GM18502 (cell line): Measurements from ENCODE around the gene EXOC4.

ENCODE experiments used
- ATAC-seq: cut with Tn5 transposase; IDR thresholded peaks from one replicate; pipeline ENCODE4 v1.9.1; 2021; ENCODE audit warnings: mild to moderate bottlenecking; ENCODE audit not compliant: unreplicated experiment, poor library complexity

Gene EXOC4

DNA sequence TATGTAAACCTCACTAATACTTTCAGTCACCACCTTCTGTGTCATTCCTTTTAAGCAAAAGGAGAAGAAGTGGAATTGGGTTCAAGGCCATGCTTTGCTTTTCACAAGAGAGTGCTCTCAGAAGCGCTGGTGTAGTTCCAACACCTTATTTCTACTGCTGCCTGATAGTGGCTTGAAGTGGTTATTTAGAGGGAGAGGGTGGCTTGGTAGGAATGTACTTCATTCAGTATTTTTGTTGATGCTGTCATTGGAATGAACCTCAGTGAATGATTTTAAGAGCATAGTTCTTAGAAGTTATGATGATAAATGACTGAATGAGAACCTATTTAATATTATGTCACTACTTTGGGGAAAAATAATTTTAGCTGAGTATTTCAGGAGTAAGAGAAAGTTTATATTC is 396.7 kb downstream of the EXOC4 start:
- ATAC-seq: no peak

DNA sequence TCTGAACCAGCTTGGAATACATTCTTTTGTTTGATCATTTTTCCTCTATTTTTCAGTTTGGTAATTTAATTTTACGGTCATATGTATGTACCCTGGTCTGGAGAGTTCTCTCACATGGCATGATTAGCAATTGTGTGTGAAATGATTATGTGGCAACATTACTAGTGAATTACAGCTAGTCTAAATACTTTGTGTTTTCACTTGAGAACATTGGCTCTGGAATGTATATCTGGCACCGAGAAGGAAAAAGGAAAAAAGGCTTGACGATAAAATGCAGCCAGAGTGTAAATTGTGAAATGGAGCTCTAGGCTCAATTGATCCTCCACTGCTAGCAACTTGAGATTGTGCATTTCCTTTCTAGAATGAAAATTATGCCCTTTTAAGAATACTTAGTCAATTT is 397.2 kb downstream of the EXOC4 start:
- ATAC-seq: no peak

DNA sequence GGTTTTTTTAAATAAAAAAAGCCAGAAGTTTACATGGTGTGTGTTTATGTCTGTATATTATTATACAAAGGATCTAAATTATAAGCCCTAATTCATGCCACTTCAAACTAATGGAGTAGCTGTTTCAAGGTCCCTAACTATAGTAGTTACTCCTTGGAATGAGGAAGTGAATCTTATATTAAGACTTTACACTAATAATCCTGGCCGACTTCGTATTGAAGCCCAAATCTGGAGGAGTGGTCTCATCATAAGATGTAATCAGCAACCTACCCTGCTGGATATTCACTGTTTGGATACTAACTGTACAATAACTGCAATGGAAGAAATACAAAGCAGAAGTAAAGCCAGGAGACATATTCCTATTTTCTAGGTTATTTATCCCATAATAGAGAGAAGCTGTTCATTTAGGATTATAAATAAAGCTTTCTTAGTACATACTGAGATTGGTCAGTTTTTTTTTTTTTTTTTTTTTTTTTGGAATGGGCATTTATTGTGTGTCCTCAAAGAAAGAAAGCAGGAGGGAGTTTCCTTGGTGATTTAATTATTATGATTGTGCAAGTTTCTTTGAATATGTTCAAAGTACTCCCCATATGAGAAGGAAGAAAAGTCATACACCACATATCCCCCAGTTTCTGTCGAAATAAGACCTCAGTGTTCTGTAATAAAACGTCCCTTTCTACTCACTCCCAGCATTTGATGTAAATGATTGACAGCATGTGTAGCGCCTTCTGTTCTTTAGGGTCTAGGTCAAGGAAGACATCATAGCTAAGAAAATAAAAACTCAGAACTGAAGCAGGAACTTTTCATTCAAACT is 397.8 kb downstream of the EXOC4 start:
- no peak for ATAC-seq

DNA sequence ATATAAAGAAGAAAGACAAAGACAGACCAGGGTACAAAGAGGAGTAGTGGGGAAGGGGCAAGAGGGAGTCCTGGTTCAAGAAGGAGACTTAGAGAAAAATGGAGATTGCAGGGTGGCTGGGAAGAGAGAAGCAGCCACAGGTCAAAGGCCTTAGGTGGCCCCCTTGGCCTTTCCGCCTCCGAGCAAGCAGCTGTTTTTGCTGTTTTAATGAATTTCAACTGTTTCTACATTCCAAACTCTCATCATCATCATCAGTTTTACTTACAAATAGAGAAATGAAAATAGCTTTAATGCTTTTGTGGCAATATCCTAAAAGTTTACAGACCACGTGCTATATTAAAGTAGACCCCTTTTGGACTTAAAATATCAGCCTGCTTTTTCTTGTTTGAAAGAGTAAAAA is 399.7 kb downstream of the EXOC4 start:
- no peak for ATAC-seq

DNA sequence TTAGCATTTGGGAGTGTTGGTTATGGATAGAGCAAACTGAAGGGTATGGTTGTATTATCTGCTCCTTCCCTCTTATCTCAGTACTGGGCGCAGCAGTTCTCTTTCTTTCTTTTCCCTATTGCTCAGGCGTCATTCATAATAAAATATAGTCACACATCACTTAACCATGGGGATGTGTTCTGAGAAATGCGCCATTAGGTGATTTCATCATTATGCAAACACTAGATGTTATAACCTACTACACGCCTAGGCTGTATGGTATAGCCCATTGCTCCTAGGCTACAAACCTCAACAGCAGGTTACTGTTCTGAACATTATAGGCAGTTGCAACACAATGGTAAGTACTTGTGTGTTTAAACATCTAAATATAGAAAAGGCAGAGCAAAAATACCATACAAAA is 401.7 kb downstream of the EXOC4 start:
- no peak for ATAC-seq

DNA sequence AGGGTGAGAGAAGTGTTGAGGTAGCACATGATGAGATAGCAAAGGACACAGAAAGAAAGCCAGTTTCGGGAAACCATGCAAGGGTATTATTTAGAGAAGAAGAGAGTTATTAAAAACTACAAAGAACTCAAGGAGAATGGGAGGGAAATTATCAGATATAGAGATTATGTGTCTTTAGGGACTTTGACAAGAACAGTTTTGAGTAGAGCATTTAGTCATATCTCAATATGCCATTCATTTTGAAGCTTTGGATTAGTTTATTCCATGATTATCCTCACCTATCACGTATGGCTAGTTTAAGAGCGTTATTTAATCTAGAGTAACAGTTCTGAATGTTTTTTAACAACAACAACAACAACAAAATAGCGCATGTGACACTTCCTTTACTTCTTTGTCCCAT is 409.4 kb downstream of the EXOC4 start:
- no peak for ATAC-seq

DNA sequence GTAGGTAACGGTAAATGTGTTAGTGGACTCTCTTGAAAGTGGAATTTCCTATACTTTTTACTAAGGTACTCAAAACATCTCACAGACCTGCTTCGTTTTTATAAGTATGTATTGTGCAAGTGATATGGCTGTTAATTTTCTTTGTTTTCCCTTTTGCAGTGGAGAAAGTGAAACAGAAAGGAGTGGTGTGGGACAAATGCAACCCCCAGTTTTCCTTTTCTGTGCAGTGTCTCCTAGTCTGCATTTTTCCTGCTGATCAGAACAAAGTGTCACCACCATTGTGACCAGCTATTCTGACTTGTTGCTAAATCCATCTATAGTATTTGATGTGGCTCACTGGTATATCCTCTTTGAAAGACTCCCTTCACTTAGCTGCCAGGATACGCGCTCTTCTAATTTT is 410.0 kb downstream of the EXOC4 start:
- ATAC-seq: no peak

DNA sequence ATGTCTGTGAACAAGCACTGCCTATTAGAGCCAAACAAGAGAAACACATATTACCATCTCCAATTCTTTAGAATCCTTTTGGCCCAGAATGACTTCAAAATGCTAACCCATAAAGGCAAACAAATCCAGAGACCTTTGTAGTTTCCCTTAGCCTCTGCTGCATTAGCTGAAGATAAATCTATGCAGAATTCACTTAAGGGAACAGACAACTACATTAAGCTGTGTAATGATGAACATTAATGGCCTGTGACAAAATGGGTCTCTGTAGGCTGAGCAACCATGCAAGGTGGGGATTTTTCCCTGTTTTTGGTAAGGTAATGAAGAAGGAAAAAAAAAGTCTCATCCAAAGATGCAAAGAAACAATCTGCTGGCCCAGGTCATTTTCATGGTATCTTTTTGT is 411.6 kb downstream of the EXOC4 start:
- no peak for ATAC-seq

DNA sequence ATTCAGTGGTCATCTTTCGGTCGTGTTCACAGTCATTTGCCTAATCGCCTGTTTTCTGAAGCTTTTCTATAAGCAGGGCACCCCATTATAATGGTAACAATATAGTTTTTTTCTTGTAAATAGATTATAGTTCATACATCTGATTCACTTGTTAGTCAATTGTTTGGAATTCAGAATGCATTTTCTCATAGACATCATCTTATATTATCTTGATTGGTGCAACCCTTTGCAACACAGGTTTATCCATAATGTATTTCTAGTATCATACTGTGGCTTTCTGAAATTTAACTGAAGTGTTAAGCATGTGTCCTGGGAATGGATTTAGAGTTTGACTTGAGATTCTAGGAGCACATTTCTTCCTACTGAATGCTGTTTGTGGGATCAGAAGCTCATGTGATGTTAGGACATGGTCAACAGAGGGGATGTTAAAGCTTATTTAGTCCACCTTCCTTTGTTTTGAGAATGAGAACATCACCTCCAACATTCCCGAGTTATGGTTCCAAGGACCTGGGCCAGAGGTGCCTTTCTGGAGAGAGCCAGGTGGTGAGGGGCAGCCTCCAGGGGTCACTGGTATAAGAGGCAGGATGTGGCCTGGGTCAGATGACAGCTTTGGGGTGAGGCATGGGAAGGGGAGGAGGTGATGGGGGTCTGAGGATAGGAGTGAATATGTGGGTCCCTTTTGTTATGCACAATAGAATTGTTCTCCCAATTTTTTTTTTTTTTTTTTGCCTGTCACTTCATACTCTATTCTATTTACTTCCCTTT is 415.6 kb downstream of the EXOC4 start:
- no peak for ATAC-seq

DNA sequence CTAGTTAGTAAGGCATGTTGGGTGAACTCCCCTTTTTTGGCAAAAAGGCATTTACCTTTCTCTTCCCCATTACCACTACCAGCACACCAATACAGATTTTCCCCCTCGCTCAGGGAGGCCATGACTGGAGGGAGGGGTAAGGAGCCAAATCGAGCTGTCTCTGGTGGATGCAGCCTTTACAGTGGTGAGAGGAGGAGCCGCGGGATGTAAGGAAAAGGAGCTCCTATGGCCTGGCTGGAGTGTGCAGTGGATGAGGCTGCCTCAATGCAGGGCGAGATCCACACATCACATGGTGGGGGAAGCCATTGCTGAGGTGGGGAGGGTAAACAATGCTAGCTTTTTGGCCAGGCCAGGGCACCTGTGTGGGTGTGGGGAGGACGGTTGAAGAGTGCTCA is 416.2 kb downstream of the EXOC4 start:
- no peak for ATAC-seq

DNA sequence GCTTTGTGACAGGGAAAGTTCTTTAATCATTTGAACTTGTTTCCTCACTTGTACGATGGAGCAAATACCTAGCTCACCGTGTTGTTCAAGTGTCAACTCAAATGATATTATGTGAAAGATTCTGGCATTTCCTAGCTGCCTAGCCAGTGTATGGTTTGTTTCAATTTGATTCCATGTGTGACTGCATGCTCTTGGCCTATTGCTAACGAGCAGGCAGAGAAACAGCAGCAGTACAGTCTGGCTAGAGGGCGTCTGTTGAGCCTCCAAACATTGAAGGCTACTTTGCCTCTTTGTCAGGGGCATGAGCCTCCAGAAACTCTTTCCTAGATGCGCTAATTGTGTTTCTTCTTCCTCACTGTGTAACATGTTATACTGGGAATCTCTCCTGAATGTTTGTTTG is 417.4 kb downstream of the EXOC4 start:
- no peak for ATAC-seq

DNA sequence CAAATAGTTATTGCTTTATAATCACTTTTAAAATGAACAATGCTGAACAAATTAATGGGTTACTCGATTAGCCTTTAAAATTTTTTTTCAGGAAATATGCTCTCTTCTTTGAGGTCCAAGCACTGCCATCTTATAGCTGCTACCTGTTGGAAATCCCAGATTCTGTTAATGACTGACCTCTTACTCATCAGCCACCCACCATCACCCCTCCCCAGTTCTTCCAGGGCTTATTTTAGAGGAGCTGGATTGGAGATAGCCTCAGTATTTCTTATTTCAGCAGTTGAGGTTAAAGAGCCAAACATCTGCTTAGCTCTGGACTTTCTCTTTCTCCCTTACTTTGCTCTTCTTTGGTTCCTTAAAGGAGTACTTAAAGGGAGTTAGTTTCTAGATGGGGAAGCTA is 420.0 kb downstream of the EXOC4 start:
- no peak for ATAC-seq

DNA sequence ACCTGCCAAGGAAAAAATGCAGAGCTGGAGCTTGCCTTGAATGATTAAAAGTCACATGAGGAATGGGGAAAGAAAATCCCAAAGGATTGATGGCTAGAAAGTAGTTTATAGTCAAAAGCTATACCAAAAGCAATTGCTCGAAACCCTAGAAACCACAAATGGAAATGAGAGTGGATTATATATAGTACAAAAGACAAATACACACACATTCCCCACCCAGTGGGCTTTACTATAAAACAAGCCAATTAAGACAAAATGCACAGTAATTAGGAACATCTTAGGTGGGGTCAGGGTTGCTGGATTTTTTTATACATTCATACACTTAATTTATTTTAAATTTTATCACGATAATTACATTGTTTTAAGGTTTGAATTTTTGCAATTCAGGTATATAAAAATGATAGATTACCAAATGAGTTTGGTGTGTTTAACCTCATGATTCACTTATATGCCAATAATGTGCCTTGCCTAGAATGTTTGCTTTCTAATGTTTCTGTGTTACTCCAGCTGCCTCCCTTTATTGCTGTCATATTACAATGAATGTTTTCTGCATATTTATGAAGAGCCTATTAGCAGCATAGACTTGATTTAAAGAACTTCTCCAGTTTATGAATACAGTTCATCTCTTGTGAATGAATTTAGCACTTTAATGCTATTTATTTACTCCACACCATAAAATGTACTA is 421.3 kb downstream of the EXOC4 start:
- ATAC-seq: no peak

DNA sequence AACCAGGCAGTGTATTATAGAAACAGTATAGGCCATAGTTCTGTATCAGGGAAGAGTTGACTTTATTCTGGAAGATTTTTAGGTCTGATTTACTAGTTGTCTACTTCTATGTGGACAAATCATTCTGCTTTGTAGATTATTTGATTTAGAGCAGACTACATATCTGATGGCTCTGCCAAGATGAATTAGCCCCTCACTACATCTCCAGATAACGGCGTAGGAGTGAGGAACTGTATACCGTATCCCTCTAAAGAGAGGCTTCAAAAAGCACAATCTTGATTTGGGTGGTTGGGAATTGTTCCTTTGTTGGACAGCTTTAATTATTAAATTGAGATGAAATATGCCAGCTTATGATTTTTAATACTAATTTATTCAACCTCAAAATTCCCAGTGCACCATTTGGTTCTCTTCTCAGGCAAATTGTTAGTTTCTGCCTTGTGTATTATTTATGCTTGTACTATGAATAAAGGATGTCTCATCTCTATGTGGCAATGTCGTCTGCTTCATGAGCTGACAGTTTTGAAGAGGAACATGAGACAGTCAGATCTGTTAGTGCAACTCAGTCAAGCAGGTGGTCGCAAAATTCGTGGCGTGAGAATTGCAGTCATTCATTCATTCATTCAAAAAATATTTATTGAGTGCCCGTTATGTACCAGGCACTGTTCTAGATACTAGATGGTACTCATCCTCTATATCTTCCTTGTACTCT is 422.8 kb downstream of the EXOC4 start:
- no peak for ATAC-seq

DNA sequence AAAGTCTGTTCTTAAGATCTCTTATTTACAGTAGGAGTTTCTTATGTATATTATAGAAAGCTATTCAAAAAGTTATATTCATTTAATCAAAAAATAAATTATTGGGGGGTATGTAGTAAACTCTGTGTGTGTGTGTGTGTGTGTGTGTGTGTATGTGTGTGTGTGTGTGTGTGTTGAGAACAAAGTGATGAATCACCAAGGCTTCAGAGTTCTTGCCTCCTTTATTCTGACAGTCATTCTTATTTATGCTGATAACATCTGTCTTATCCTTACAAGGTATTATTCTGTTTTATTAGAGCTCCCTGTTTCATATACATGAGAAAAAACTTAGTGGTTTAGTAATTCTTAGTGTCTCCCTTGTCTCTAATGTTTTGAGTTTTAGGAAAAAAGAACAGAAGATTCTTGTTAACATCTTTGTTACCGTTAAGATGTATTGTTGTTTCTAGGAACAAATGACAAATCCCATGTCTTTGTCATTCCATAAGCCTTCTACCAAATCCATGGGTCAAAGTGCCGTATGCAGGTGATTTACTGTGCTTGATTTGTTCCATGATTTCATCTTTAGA is 424.0 kb downstream of the EXOC4 start:
- ATAC-seq: no peak

DNA sequence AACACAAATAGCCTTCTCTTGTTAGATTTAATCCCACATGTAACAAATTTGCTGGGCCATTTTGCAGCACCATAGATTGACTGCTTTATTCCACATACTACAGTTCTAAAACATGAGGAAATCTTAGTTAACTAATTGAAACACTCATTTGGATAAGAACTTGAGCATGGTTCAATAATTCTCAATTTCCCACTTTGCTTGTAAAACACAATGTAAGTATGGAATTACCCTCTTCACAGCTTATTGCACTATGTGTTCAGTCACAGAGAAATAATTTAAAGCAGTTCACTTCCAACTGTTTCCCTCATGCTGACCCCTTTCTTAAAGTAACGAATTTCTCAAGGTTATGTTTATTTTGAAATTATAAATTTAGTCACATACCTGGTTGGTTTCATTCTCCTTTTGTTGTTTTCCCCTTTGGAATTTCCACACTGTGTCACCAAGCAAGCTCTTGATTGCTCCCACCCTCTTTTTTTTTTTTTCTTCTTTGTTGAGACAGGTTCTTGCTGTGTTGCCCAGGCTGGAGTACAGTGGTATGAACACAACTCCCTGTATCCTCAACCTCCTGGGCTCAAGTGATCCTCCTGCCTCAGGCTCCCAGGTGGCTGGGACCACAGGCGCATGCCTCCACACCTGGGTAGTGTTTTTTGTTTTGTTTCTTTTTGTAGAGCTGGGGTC is 425.4 kb downstream of the EXOC4 start:
- no peak for ATAC-seq

DNA sequence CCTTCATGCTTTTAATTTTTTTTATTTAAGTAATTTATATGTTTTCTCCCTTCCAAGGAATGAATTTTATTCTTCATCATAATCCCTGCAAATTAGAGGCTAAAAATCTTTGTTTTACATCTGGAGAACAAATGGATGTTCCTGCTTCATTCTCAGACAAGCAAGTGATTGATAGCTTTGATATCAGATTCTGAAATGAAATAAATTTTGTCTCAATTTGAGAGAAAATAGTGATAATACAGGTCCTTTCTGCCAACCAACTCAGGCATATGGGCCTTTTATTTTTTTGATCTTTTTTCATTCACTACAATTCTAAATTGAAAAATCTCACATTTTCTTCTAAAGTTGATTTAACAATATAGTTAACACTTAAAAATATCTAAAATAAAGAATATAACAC is 427.1 kb downstream of the EXOC4 start:
- ATAC-seq: no peak

DNA sequence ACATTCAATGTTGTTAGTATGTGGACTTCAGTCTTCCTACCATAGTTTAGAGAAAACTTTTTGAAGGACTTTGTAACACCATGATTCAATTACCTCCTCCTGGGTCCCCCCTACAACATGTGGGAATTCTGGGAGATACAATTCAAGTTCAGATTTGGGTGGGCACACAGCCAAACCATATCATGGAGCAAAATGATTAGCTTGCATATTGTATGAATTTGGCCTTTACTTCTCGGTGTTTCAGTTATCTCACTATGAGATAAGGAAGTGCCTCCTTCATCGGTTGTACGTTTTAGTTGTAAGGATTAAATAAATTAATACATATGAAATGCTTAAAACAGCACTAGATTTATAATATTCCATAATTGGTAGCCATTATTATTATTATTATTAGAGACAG is 428.7 kb downstream of the EXOC4 start:
- ATAC-seq: no peak

DNA sequence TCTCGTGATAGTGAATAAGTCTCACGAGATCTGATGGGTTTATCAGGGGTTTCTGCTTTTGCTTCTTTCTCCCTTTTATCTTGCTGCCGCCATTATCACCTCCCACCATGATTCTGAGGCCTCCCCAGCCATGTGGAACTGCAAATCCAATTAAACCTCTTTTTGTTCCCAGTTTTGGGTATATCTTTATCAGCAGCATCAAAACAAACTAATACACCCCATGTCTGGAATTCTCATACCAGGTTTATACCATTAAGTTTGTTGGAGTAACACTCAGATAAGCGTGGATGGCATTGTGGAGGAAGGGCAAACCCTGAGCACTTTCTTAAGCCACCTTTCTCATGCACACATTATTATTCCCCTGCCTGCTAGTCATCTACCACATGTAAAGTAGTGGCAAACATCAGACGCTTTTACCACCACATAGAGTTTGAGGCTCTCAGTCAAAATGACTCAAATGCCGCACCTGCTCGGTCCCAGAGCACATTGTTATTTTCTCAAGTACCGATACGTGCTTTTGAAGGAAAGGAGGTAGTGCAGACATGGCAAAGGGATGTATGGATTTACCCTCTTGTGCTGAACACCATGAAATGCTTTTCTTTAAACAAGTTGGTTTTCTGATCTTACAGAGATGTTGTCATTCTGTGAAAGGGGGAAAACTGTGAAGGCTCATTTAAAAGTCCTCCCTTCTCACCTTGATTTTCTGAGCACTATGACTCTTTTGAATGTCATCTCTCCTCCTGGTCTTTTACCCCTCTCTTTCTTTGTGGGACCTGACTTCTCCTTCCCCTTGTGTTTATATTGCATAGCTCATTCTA is 429.7 kb downstream of the EXOC4 start:
- ATAC-seq: no peak
